GM12878 (cell line): ENCODE results near the gene DDX39A. TPM values are rescaled to one million over a fixed set of nuclear protein-coding genes. Genes with fewer than 3 reads are reported as not detected.

ENCODE experiments used
- polyA plus RNA-seq, 11 experiments: library from polyadenylated mRNA; depleted of rRNA in 4 of 11; unstranded in 6 of 11; stranded (reverse) in 5 of 11; fragments of >200 nt; fragmentation: Nextera tagmentation in 4 of 11; fragmentation: Illumina TruSeq in 1 of 11; extraction: Ambion mirVana in 4 of 11; extraction: Trizol in 1 of 11; gene quantifications; 1 replicate in 1 of 11; 2 replicates in 10 of 11; pipeline versions ENCODE4 v1.2.1 to v1.2.3, GENCODE V29; 2011 to 2016; ENCODE audit warnings: inconsistent platforms in 2 of 11, missing spikeins in 2 of 11, low read depth in 1 of 11
- total RNA-seq, 4 experiments: library from RNA; depleted of rRNA in 3 of 4; stranded (reverse); fragments of >200 nt in 3 of 4; fragmentation: Illumina TruSeq in 1 of 4; extraction: Trizol in 1 of 4; gene quantifications; 2 replicates each; pipeline versions ENCODE4 v1.2.1 to v1.2.3, GENCODE V29; 2013 to 2021

The DDX39A gene
- total and polyA plus RNA-seq, 10 of the 15 experiments (the other 5 are each of a cell fraction or from before 2014, with no cell fraction given): 113 to 378 (median 224) TPM

Other genes starting within 250 kb of the DDX39A start
Only the 7 nearest of the 9 such genes appear.
- 75.3 and 81.7 TPM in 2 replicates for gene ADGRE5, start 37.9 kb downstream of the DDX39A start, total RNA-seq (2014; rRNA removed)
- 20.7 and 23.9 TPM in 2 replicates for gene ADGRE5, start 37.9 kb downstream of the DDX39A start, total RNA-seq (2014; rRNA removed; fragmentation: Illumina TruSeq; extraction: Trizol)
- 103 and 111 TPM in 2 replicates for gene ADGRE5, start 37.9 kb downstream of the DDX39A start, total RNA-seq (2021)
- gene ADGRE5, start 37.9 kb downstream of the DDX39A start, polyA plus RNA-seq (2011; rRNA removed): 19.1 and 31.8 TPM in 2 replicates
- 31.0 and 48.2 TPM in 2 replicates for gene ADGRE5, start 37.9 kb downstream of the DDX39A start, polyA plus RNA-seq (2014; fragmentation: Illumina TruSeq; extraction: Trizol)
- 1 to 10 TPM; 4.0 to 4.5 TPM for gene ADGRE5, start 37.9 kb downstream of the DDX39A start, polyA plus RNA-seq (2014; fragmentation: Nextera tagmentation; extraction: Ambion mirVana)
- 59.7 and 67.2 TPM in 2 replicates for gene ADGRE5, start 37.9 kb downstream of the DDX39A start, polyA plus RNA-seq (2014; rRNA removed)
- 10 to 100 TPM; 66.3 to 71.8 TPM for gene ADGRE5, start 37.9 kb downstream of the DDX39A start, polyA plus RNA-seq (2016; fragmentation: Nextera tagmentation; extraction: Ambion mirVana)
- 68.0 and 80.0 TPM in 2 replicates for gene PKN1, start 14.0 kb upstream of the DDX39A start, total RNA-seq (2014; rRNA removed)
- gene PKN1, start 14.0 kb upstream of the DDX39A start, total RNA-seq (2014; rRNA removed; fragmentation: Illumina TruSeq; extraction: Trizol): 47.8 and 54.2 TPM in 2 replicates
- 189 and 202 TPM in 2 replicates for gene PKN1, start 14.0 kb upstream of the DDX39A start, total RNA-seq (2021)
- gene PKN1, start 14.0 kb upstream of the DDX39A start, polyA plus RNA-seq (2011; rRNA removed): 26.0 and 49.8 TPM in 2 replicates
- gene PKN1, start 14.0 kb upstream of the DDX39A start, polyA plus RNA-seq (2014; fragmentation: Illumina TruSeq; extraction: Trizol): 18.9 and 45.4 TPM in 2 replicates
- 1 to 10 TPM; 1.0 to 1.4 TPM for gene PKN1, start 14.0 kb upstream of the DDX39A start, polyA plus RNA-seq (2014; fragmentation: Nextera tagmentation; extraction: Ambion mirVana)
- gene PKN1, start 14.0 kb upstream of the DDX39A start, polyA plus RNA-seq (2014; rRNA removed): 77.3 and 91.2 TPM in 2 replicates
- gene PKN1, start 14.0 kb upstream of the DDX39A start, polyA plus RNA-seq (2016; fragmentation: Nextera tagmentation; extraction: Ambion mirVana): 10 to 100 TPM; 51.3 to 60.1 TPM
- not detected in 2 replicates for gene PTGER1, start 56.0 kb upstream of the DDX39A start, total RNA-seq (2014; rRNA removed)
- not detected in 2 replicates for gene PTGER1, start 56.0 kb upstream of the DDX39A start, total RNA-seq (2014; rRNA removed; fragmentation: Illumina TruSeq; extraction: Trizol)
- not detected in 2 replicates for gene PTGER1, start 56.0 kb upstream of the DDX39A start, total RNA-seq (2021)
- not detected in 2 replicates for gene PTGER1, start 56.0 kb upstream of the DDX39A start, polyA plus RNA-seq (2011; rRNA removed)
- not detected in 2 replicates for gene PTGER1, start 56.0 kb upstream of the DDX39A start, polyA plus RNA-seq (2014; fragmentation: Illumina TruSeq; extraction: Trizol)
- gene PTGER1, start 56.0 kb upstream of the DDX39A start, polyA plus RNA-seq (2014; fragmentation: Nextera tagmentation; extraction: Ambion mirVana): not detected
- gene PTGER1, start 56.0 kb upstream of the DDX39A start, polyA plus RNA-seq (2014; rRNA removed): not detected in 2 replicates
- gene PTGER1, start 56.0 kb upstream of the DDX39A start, polyA plus RNA-seq (2016; fragmentation: Nextera tagmentation; extraction: Ambion mirVana): not detected
- gene GIPC1, start 76.8 kb upstream of the DDX39A start, total RNA-seq (2014; rRNA removed): 23.4 and 24.1 TPM in 2 replicates
- 7.0 and 11.3 TPM in 2 replicates for gene GIPC1, start 76.8 kb upstream of the DDX39A start, total RNA-seq (2014; rRNA removed; fragmentation: Illumina TruSeq; extraction: Trizol)
- 19.9 and 21.2 TPM in 2 replicates for gene GIPC1, start 76.8 kb upstream of the DDX39A start, total RNA-seq (2021)
- 6.4 and 11.2 TPM in 2 replicates for gene GIPC1, start 76.8 kb upstream of the DDX39A start, polyA plus RNA-seq (2011; rRNA removed)
- 1.0 and 5.0 TPM in 2 replicates for gene GIPC1, start 76.8 kb upstream of the DDX39A start, polyA plus RNA-seq (2014; fragmentation: Illumina TruSeq; extraction: Trizol)
- gene GIPC1, start 76.8 kb upstream of the DDX39A start, polyA plus RNA-seq (2014; fragmentation: Nextera tagmentation; extraction: Ambion mirVana): 1 to 10 TPM in 1 of 2 experiments, under 1 TPM in 1; 0.47 to 1.0 TPM
- gene GIPC1, start 76.8 kb upstream of the DDX39A start, polyA plus RNA-seq (2014; rRNA removed): 21.4 and 24.1 TPM in 2 replicates
- 10 to 100 TPM; 15.9 to 18.0 TPM for gene GIPC1, start 76.8 kb upstream of the DDX39A start, polyA plus RNA-seq (2016; fragmentation: Nextera tagmentation; extraction: Ambion mirVana)
- gene DNAJB1, start 99.1 kb upstream of the DDX39A start, total RNA-seq (2014; rRNA removed): 27.2 and 27.9 TPM in 2 replicates
- gene DNAJB1, start 99.1 kb upstream of the DDX39A start, total RNA-seq (2014; rRNA removed; fragmentation: Illumina TruSeq; extraction: Trizol): 24.7 and 26.3 TPM in 2 replicates
- gene DNAJB1, start 99.1 kb upstream of the DDX39A start, total RNA-seq (2021): 39.4 and 40.8 TPM in 2 replicates
- gene DNAJB1, start 99.1 kb upstream of the DDX39A start, polyA plus RNA-seq (2011; rRNA removed): 36.8 and 45.7 TPM in 2 replicates
- gene DNAJB1, start 99.1 kb upstream of the DDX39A start, polyA plus RNA-seq (2014; fragmentation: Illumina TruSeq; extraction: Trizol): 34.9 and 38.0 TPM in 2 replicates
- gene DNAJB1, start 99.1 kb upstream of the DDX39A start, polyA plus RNA-seq (2014; fragmentation: Nextera tagmentation; extraction: Ambion mirVana): 1 to 10 TPM; 4.8 to 8.3 TPM
- gene DNAJB1, start 99.1 kb upstream of the DDX39A start, polyA plus RNA-seq (2014; rRNA removed): 31.6 and 31.9 TPM in 2 replicates
- gene DNAJB1, start 99.1 kb upstream of the DDX39A start, polyA plus RNA-seq (2016; fragmentation: Nextera tagmentation; extraction: Ambion mirVana): 10 to 100 TPM; 62.3 to 65.8 TPM
- gene TECR, start 110.3 kb upstream of the DDX39A start, total RNA-seq (2014; rRNA removed): 54.0 and 70.3 TPM in 2 replicates
- gene TECR, start 110.3 kb upstream of the DDX39A start, total RNA-seq (2014; rRNA removed; fragmentation: Illumina TruSeq; extraction: Trizol): 36.3 TPM in 2 replicates
- 86.1 and 92.0 TPM in 2 replicates for gene TECR, start 110.3 kb upstream of the DDX39A start, total RNA-seq (2021)
- gene TECR, start 110.3 kb upstream of the DDX39A start, polyA plus RNA-seq (2011; rRNA removed): 12.0 and 37.4 TPM in 2 replicates
- gene TECR, start 110.3 kb upstream of the DDX39A start, polyA plus RNA-seq (2014; fragmentation: Illumina TruSeq; extraction: Trizol): 27.2 and 65.9 TPM in 2 replicates
- 10 to 100 TPM in 1 of 2 experiments, 1 to 10 TPM in 1; 9.6 to 23.9 TPM for gene TECR, start 110.3 kb upstream of the DDX39A start, polyA plus RNA-seq (2014; fragmentation: Nextera tagmentation; extraction: Ambion mirVana)
- 62.5 and 83.3 TPM in 2 replicates for gene TECR, start 110.3 kb upstream of the DDX39A start, polyA plus RNA-seq (2014; rRNA removed)
- gene TECR, start 110.3 kb upstream of the DDX39A start, polyA plus RNA-seq (2016; fragmentation: Nextera tagmentation; extraction: Ambion mirVana): 100 to 1,000 TPM; 148 to 157 TPM
- gene NDUFB7, start 152.7 kb upstream of the DDX39A start, total RNA-seq (2014; rRNA removed): 366 and 434 TPM in 2 replicates
- gene NDUFB7, start 152.7 kb upstream of the DDX39A start, total RNA-seq (2014; rRNA removed; fragmentation: Illumina TruSeq; extraction: Trizol): 76.1 and 95.5 TPM in 2 replicates
- 220 and 223 TPM in 2 replicates for gene NDUFB7, start 152.7 kb upstream of the DDX39A start, total RNA-seq (2021)
- 36.6 and 145 TPM in 2 replicates for gene NDUFB7, start 152.7 kb upstream of the DDX39A start, polyA plus RNA-seq (2011; rRNA removed)
- gene NDUFB7, start 152.7 kb upstream of the DDX39A start, polyA plus RNA-seq (2014; fragmentation: Illumina TruSeq; extraction: Trizol): 1.2 and 20.2 TPM in 2 replicates
- 10 to 100 TPM; 14.6 to 72.4 TPM for gene NDUFB7, start 152.7 kb upstream of the DDX39A start, polyA plus RNA-seq (2014; fragmentation: Nextera tagmentation; extraction: Ambion mirVana)
- 480 and 530 TPM in 2 replicates for gene NDUFB7, start 152.7 kb upstream of the DDX39A start, polyA plus RNA-seq (2014; rRNA removed)
- gene NDUFB7, start 152.7 kb upstream of the DDX39A start, polyA plus RNA-seq (2016; fragmentation: Nextera tagmentation; extraction: Ambion mirVana): 100 to 1,000 TPM; 415 to 425 TPM